K562 (cell line): ENCODE results near the gene MLXIPL. TPM values are rescaled to one million over a fixed set of nuclear protein-coding genes. Genes with fewer than 3 reads are reported as not detected.
A peak's percentile ranks its signal among the peaks of the same experiment; 100 is the strongest.

Source experiments
- ATAC-seq: fragments of 200-7000 bp; cut with Tn5 transposase; 3 replicates; pipeline ENCODE4 v1.9.1; 2020; ENCODE audit warnings: moderate library complexity
- BruUV-seq: library from RNA; stranded (reverse); fragments of 400-500 nt; replicated peaks from 2 replicates; lab custom pipeline; 2021; lab: Mats Ljungman, UMichigan
- CTCF ChIA-PET: fragments of 300-600 bp; formaldehyde crosslinking; extraction: SDS; loops from one replicate; lab custom pipeline; 2021; ENCODE audit warnings: low intra/inter-chr PET ratio; lab: Yijun Ruan, JAX
- POLR2A ChIA-PET: fragments of 300-600, 350-650 bp; sonication (Branson Sonifier 250); formaldehyde crosslinking; extraction: SDS; loops from one replicate; lab custom pipeline; 2021; ENCODE audit warnings: antibody characterized with exemption, inconsistent platforms; lab: Yijun Ruan, JAX
- DNase-seq, 4 experiments: peaks; one replicate each; pipeline versions ENCODE4 v3.0.0 to v3.0.0-alpha.2; 2011 to 2018; ENCODE audit warnings: low spot score in 3 of 4, mixed read lengths in 3 of 4; ENCODE audit errors: extremely low read depth in 1 of 4
- FAIRE-seq: peaks from 2 replicates; lab custom pipeline; 2011; peaks lifted over from hg19 to GRCh38; lab: Jason Lieb, UNC
- H2AFZ ChIP-seq: 2 replicates; pipeline ENCODE4 v1.6.0; 2011; ENCODE audit warnings: low read depth, low read length, control low read depth, inconsistent platforms
- H3K27ac ChIP-seq: fragments of 200-600 bp; 3 replicates; pipeline ENCODE4 v1.8.0; 2011; ENCODE audit warnings: low read depth, mild to moderate bottlenecking, control low read depth, inconsistent platforms, low read length, moderate library complexity, mixed read lengths; ENCODE audit errors: extremely low read depth
- H3K27me3 ChIP-seq, 2 experiments: fragments of 300-600 bp in 1 of 2; 2 replicates in 1 of 2; 3 replicates in 1 of 2; pipeline versions ENCODE4 v1.6.0 to v1.8.0; 2011; ENCODE audit warnings: inconsistent platforms in 2 of 2, low read length in 2 of 2, mild to moderate bottlenecking in 1 of 2, mixed read lengths in 1 of 2, moderate library complexity in 1 of 2; ENCODE audit not compliant: control insufficient read depth in 2 of 2, insufficient read depth in 2 of 2
- H3K36me3 ChIP-seq: fragments of 300-600 bp; 3 replicates; pipeline ENCODE4 v1.8.0; 2011; ENCODE audit warnings: mild to moderate bottlenecking, low read length, inconsistent platforms; ENCODE audit not compliant: control insufficient read depth, insufficient read depth
- H3K4me1 ChIP-seq, 2 experiments: fragments of 200-600 bp in 1 of 2; replicated peaks in 1 of 2; 2 replicates in 1 of 2; 3 replicates in 1 of 2; pipeline versions ENCODE4 v1.5.1 to v1.8.0; 2011; ENCODE audit warnings: inconsistent platforms in 2 of 2, low read length in 2 of 2, mild to moderate bottlenecking in 1 of 2, mixed read lengths in 1 of 2, moderate library complexity in 1 of 2; ENCODE audit not compliant: control insufficient read depth in 2 of 2, insufficient read depth in 2 of 2
- H3K4me2 ChIP-seq: 2 replicates; pipeline ENCODE4 v1.6.1; 2011; ENCODE audit warnings: low read length, control low read depth, inconsistent platforms, mixed read lengths; ENCODE audit not compliant: insufficient read depth
- H3K4me3 ChIP-seq: fragments of 200-600 bp; sonication (generic), shearing (Covaris generic); 2 replicates; pipeline ENCODE4 v1.5.1; 2016; ENCODE audit warnings: control low read depth, inconsistent platforms
- H3K79me2 ChIP-seq: fragments of 200-600 bp; 3 replicates; pipeline ENCODE4 v1.8.0; 2011; ENCODE audit warnings: low read length, inconsistent platforms; ENCODE audit not compliant: control insufficient read depth, insufficient read depth
- H3K9ac ChIP-seq, 2 experiments: 2 replicates each; pipeline versions ENCODE4 v1.6.0 to v1.6.1; 2011; ENCODE audit warnings: low read depth in 2 of 2, low read length in 2 of 2, control low read depth in 1 of 2, inconsistent platforms in 1 of 2, mild to moderate bottlenecking in 1 of 2, mixed read lengths in 1 of 2; ENCODE audit not compliant: insufficient read depth in 1 of 2
- H3K9me1 ChIP-seq: one replicate; pipeline ENCODE4 v1.6.0; 2011; ENCODE audit warnings: inconsistent platforms, mild to moderate bottlenecking, low read length, moderate library complexity; ENCODE audit not compliant: control insufficient read depth, insufficient read depth
- H3K9me3 ChIP-seq: replicated peaks from 2 replicates; pipeline ENCODE4 v1.5.1; 2011; ENCODE audit warnings: low read depth, low read length, inconsistent platforms; ENCODE audit not compliant: control insufficient read depth, insufficient read depth
- H4K20me1 ChIP-seq: replicated peaks from 2 replicates; pipeline ENCODE4 v1.6.1; 2011; ENCODE audit warnings: low read length, inconsistent platforms, mixed read lengths; ENCODE audit not compliant: control insufficient read depth, insufficient read depth
- CCNT2 ChIP-seq: IDR thresholded peaks from 2 replicates; pipeline ENCODE4 v1.6.1; 2011; ENCODE audit warnings: borderline replicate concordance, low read depth, mild to moderate bottlenecking, moderate library complexity, mixed read lengths, low read length; ENCODE audit not compliant: insufficient read length; ENCODE audit errors: extremely low read depth
- GATAD2B ChIP-seq: fragments of 450-650 bp; IDR thresholded peaks from 2 replicates; pipeline ENCODE4 v1.6.1; 2017; ENCODE audit warnings: mild to moderate bottlenecking, borderline replicate concordance
- HMG20A ChIP-seq: fragments of 450-650 bp; formaldehyde crosslinking; conservative IDR thresholded peaks from 2 replicates; pipeline ENCODE4 v1.4.0; 2020; ENCODE audit warnings: mild to moderate bottlenecking, mixed read lengths
- MYNN ChIP-seq, 2 experiments: sonication (generic); formaldehyde crosslinking in 1 of 2; IDR thresholded peaks; 2 replicates each; pipeline versions ENCODE4 v1.5.0 to v1.6.1; 2016 to 2020; ENCODE audit warnings: antibody characterized with exemption in 1 of 2, missing genetic modification reagents in 1 of 2
- POLR2G ChIP-seq: fragments of 200-400 bp; formaldehyde crosslinking; IDR thresholded peaks from 2 replicates; pipeline ENCODE4 v1.6.1; 2017; ENCODE audit warnings: low read depth, mild to moderate bottlenecking, antibody characterized with exemption, low read length, moderate library complexity
- SP2 ChIP-seq: IDR thresholded peaks from 2 replicates; pipeline ENCODE4 v1.6.1; 2011; ENCODE audit warnings: mild to moderate bottlenecking, low read depth, low read length, moderate library complexity; ENCODE audit not compliant: poor library complexity, severe bottlenecking; ENCODE audit errors: extremely low read depth
- SUPT5H ChIP-seq: fragments of 450-650 bp; IDR thresholded peaks from 2 replicates; pipeline ENCODE4 v1.6.1; 2016
- WGBS: fragments of 100-300 bp; shearing (Covaris generic); methylation state at CpG from one replicate; pipeline ENCODE4 v1.1.6; 2016; ENCODE audit warnings: low coverage, mixed read lengths; ENCODE audit not compliant: insufficient coverage; ENCODE audit errors: missing lambda C conversion rate; 5-methylcytosine and 5-hydroxymethylcytosine counted together
- in situ Hi-C: fragments of 300-500 bp; cut with MboI; formaldehyde crosslinking; loops from 4 replicates; pipeline ENCODE4 v1.15.0; 2018; ENCODE audit warnings: inconsistent platforms, mixed read lengths
- intact Hi-C: fragments of 100-400 bp; cut with micrococcal nuclease; formaldehyde crosslinking; loops from 2 replicates; pipeline ENCODE4 v1.14.2; 2022
- polyA plus RNA-seq, 8 experiments: library from polyadenylated mRNA; depleted of rRNA in 4 of 8; stranded (reverse) in 5 of 8; unstranded in 3 of 8; fragments of >200 nt; fragmentation: Nextera tagmentation in 2 of 8; fragmentation: Illumina TruSeq in 1 of 8; extraction: Ambion mirVana in 2 of 8; extraction: Trizol in 1 of 8; gene quantifications; 2 replicates each; pipeline versions ENCODE4 v1.2.1 to v1.2.3, GENCODE V29; 2011 to 2014; ENCODE audit warnings: inconsistent platforms in 1 of 8, missing spikeins in 1 of 8
- total RNA-seq, 7 experiments: library from RNA; depleted of rRNA in 6 of 7; stranded (reverse); fragments of >200 nt in 6 of 7; fragmentation: Illumina TruSeq in 2 of 7; extraction: Trizol in 2 of 7; gene quantifications; 2 replicates each; pipeline versions ENCODE4 v1.2.1 to v1.2.3, GENCODE V29; 2011 to 2021; ENCODE audit warnings: low replicate concordance in 1 of 7
- TF ChIP-seq, protein P1 (sequence below): fragments of 250-450 bp; sonication (Bioruptor Pico); IDR thresholded peaks from 2 replicates; pipeline ENCODE4 v1.8.0; 2021; ENCODE audit warnings: borderline replicate concordance, mild to moderate bottlenecking, moderate library complexity; ENCODE audit not compliant: poor library complexity, severe bottlenecking
- TF ChIP-seq, protein P2 (sequence below), 2 experiments: IDR thresholded peaks in 1 of 2; conservative IDR thresholded peaks in 1 of 2; 2 replicates each; pipeline ENCODE4 v1.6.1; 2016; ENCODE audit warnings: low read depth in 2 of 2, mild to moderate bottlenecking in 1 of 2, missing compliant biosample characterization in 1 of 2, missing genetic modification characterization in 1 of 2, moderate library complexity in 1 of 2
- TF ChIP-seq, protein P3 (sequence below): sonication (generic); formaldehyde crosslinking; IDR thresholded peaks from 2 replicates; pipeline ENCODE4 v1.8.1; 2023; ENCODE audit warnings: mild to moderate bottlenecking, missing genetic modification reagents
- TF ChIP-seq, protein P4 (sequence below): fragments of 450-650 bp; IDR thresholded peaks from 2 replicates; pipeline ENCODE4 v1.6.1; 2016

MLXIPL gene
- total and polyA plus RNA-seq, 9 of the 15 experiments (the other 6 are each of a cell fraction or from before 2014, with no cell fraction given) = 0.11 to 18.4 (median 1.4) TPM

DNA sequence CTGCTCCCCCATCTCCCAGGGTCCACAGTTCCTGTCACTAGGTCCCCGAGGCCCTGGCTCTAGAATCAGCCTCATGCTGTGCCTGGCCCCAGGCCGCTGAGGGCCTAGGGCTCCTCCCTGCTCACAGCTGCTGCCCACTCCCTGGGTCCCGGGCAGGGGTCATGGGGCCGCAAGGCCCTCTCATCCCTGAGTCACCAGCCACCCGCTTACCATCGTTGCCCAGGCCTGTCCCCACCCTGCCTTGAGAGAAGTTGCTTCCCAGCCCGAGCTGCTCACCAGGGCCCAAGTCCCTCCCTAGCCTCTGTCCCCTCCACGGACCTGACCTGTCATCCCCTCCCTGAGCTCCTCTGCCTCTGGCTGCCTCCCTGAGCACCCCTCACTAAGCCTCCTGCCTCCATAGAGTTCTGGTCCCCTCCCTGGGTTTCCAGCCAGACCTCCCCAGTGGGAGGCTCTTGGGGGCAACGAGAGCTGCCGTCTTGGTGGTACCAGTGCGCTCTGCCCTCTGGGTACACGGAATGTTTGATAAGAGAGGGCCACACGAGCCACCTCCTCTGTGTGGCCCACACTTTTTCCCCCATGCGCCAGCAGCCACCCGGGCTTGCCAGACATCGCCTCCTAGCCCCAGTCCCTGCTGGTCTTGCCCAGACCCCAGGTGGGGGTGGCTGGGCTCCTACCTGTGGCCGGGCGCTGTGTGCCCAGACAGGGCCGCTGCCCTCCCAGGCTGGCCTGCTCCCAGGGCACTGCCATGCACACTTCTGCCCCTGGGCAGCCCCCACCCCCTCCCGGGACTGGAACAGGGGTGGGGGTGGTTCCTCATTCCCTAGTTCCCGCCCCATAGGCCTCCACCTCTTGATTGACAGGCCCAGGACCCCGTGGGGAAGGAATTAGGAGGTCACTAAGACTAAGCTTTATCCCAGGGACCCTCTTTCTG, 21.3 kb downstream of the MLXIPL start:
- WGBS = 51% methylated on average over 20 of the region's 22 CpGs
- CTCF ChIA-PET = no interaction called here
- no peaks in the 10 kb centered on the region for H3K79me2 ChIP-seq
- H3K9me3 ChIP-seq = no peaks in the 10 kb centered on the region
- no peak overlapping the region for H3K4me2 ChIP-seq
- H3K4me1 ChIP-seq = peaks cover 0 to 53% of the 10 kb centered on the region in 2 experiments; a peak in 3 of 5 replicates
- H3K4me3 ChIP-seq = no peak overlapping the region
- in situ Hi-C loops (no loop called here), intact Hi-C loops (no loop called here)
- no peak overlapping the region for H2AFZ ChIP-seq
- no peaks in the 10 kb centered on the region for H3K36me3 ChIP-seq
- FAIRE-seq = no peak
- no peak overlapping the region for H3K27ac ChIP-seq
- ATAC-seq = peak; percentile 16
- POLR2A ChIA-PET = interaction anchor here (0.6 kb wide), 1 partner anchor 409 kb away, joined by 3 read pairs; no protein-coding TSS in a partner anchor
- H4K20me1 ChIP-seq = peaks cover 5% of the 10 kb centered on the region
- H3K9me1 ChIP-seq = no peaks in the 10 kb centered on the region
- no peak for DNase-seq
- no TSS peak for BruUV-seq
- no peaks in the 10 kb centered on the region for H3K27me3 ChIP-seq
- H3K9ac ChIP-seq = peak overlapping the region in 1 of 2 experiments; percentile 71; a peak in 2 of 4 replicates
- TF ChIP-seq, protein P1, sequence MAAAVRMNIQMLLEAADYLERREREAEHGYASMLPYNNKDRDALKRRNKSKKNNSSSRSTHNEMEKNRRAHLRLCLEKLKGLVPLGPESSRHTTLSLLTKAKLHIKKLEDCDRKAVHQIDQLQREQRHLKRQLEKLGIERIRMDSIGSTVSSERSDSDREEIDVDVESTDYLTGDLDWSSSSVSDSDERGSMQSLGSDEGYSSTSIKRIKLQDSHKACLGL (CRISPR knock-in tag) = no peak
- peak; percentile 13 for TF ChIP-seq CCNT2
- peak; percentile 21; the same call in 1 of the 2 replicates for TF ChIP-seq SUPT5H
- TF ChIP-seq, protein P2, sequence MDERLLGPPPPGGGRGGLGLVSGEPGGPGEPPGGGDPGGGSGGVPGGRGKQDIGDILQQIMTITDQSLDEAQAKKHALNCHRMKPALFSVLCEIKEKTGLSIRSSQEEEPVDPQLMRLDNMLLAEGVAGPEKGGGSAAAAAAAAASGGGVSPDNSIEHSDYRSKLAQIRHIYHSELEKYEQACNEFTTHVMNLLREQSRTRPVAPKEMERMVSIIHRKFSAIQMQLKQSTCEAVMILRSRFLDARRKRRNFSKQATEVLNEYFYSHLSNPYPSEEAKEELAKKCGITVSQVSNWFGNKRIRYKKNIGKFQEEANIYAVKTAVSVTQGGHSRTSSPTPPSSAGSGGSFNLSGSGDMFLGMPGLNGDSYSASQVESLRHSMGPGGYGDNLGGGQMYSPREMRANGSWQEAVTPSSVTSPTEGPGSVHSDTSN (CRISPR knock-in tag; IDR thresholded peaks at IDR 0.05; ENCODE audit: low read depth) = peak; percentile 71
- TF ChIP-seq, protein P2 (tag; conservative IDR thresholded peaks at IDR 0.05; ENCODE audit: low read depth) = peak; percentile 67
- 0 out of 2 replicates have a peak, but pooled peaks have one; percentile 37 for TF ChIP-seq MYNN (IDR thresholded peaks at IDR 0.05)
- no peak for TF ChIP-seq MYNN (CRISPR knock-in tag; IDR thresholded peaks at IDR 0.05)
- peak; percentile 27 for TF ChIP-seq SP2
- TF ChIP-seq, protein P3, sequence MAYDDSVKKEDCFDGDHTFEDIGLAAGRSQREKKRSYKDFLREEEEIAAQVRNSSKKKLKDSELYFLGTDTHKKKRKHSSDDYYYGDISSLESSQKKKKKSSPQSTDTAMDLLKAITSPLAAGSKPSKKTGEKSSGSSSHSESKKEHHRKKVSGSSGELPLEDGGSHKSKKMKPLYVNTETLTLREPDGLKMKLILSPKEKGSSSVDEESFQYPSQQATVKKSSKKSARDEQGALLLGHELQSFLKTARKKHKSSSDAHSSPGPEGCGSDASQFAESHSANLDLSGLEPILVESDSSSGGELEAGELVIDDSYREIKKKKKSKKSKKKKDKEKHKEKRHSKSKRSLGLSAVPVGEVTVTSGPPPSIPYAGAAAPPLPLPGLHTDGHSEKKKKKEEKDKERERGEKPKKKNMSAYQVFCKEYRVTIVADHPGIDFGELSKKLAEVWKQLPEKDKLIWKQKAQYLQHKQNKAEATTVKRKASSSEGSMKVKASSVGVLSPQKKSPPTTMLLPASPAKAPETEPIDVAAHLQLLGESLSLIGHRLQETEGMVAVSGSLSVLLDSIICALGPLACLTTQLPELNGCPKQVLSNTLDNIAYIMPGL = no peak
- TF ChIP-seq POLR2G = peak; percentile 75
- TF ChIP-seq, protein P4, sequence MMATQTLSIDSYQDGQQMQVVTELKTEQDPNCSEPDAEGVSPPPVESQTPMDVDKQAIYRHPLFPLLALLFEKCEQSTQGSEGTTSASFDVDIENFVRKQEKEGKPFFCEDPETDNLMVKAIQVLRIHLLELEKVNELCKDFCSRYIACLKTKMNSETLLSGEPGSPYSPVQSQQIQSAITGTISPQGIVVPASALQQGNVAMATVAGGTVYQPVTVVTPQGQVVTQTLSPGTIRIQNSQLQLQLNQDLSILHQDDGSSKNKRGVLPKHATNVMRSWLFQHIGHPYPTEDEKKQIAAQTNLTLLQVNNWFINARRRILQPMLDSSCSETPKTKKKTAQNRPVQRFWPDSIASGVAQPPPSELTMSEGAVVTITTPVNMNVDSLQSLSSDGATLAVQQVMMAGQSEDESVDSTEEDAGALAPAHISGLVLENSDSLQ = peak; percentile 98
- no peak for TF ChIP-seq HMG20A
- TF ChIP-seq GATAD2B = no peak
